Brain microvascular endothelial cell (primary cell): Measurements from ENCODE around the gene MCRS1.
A peak's percentile ranks its signal among the peaks of the same experiment; 100 is the strongest.

Source experiments
- DNase-seq: peaks from one replicate; pipeline ENCODE4 v3.0.0-alpha.2; 2020
- H3K27ac ChIP-seq: fragments of 250-450 bp; sonication (Bioruptor Pico); 2 replicates; pipeline ENCODE4 v1.5.1; 2020; ENCODE audit warnings: mild to moderate bottlenecking, moderate library complexity
- H3K27me3 ChIP-seq: fragments of 250-450 bp; sonication (Bioruptor Pico); replicated peaks from 2 replicates; pipeline ENCODE4 v1.5.1; 2020; ENCODE audit warnings: mild to moderate bottlenecking
- H3K36me3 ChIP-seq: fragments of 250-450 bp; sonication (Bioruptor Pico); replicated peaks from 2 replicates; pipeline ENCODE4 v1.5.1; 2020; ENCODE audit warnings: mild to moderate bottlenecking
- H3K4me3 ChIP-seq: 2 replicates; pipeline ENCODE4 v1.5.1; 2011; ENCODE audit warnings: low read depth, mild to moderate bottlenecking, control low read depth, low read length, moderate library complexity
- in situ Hi-C: cut with HindIII; loops from 2 replicates; pipeline ENCODE4 v1.10.0; 2017; ENCODE audit warnings: low sequenced_read_pairs, low pct_ligation_motif_present
- TF ChIP-seq, protein P1 (sequence below): IDR thresholded peaks from 2 replicates; pipeline ENCODE4 v1.5.1; 2011; ENCODE audit warnings: low read depth, mild to moderate bottlenecking, moderate library complexity, low read length, control low read depth, inconsistent platforms; ENCODE audit errors: missing control alignments

MCRS1 gene

DNA sequence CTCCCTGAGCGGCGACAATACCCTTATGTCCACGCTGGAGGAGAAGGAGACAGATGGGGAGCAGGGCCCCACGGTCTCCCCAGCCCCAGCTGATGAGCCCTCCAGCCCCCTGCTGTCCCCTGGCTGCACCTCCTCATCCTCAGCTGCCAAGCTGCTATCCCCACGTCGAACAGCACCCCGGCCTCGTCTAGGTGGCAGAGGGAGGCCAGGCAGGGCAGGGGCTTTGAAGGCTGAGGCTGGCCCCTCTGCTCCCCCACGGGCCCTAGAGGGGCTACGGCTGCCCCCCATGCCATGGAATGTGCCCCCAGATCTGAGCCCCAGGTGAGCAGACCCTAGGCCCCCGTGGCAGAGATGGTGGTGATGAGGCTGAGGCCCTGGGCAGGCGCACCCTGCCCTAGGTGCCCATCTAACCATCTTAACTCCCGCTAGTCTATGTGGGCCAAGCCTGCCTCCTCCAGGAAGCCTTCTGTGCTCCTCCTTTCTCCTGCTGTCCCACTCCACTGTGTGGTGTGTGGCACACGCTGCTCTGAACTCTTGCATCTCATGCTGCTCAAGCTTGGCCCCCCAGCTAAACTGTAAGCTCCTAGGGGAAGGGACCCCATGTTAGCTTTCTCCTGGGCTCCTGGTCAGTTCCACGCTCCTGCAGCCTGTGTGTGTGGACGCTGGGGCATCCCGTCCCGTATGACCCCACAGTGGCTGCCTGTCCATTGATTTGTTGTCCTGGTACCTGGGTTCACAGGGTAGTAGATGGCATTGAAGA, 12.1 kb downstream of the MCRS1 start:
- TF ChIP-seq, protein P1, sequence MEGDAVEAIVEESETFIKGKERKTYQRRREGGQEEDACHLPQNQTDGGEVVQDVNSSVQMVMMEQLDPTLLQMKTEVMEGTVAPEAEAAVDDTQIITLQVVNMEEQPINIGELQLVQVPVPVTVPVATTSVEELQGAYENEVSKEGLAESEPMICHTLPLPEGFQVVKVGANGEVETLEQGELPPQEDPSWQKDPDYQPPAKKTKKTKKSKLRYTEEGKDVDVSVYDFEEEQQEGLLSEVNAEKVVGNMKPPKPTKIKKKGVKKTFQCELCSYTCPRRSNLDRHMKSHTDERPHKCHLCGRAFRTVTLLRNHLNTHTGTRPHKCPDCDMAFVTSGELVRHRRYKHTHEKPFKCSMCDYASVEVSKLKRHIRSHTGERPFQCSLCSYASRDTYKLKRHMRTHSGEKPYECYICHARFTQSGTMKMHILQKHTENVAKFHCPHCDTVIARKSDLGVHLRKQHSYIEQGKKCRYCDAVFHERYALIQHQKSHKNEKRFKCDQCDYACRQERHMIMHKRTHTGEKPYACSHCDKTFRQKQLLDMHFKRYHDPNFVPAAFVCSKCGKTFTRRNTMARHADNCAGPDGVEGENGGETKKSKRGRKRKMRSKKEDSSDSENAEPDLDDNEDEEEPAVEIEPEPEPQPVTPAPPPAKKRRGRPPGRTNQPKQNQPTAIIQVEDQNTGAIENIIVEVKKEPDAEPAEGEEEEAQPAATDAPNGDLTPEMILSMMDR: no peak
- Histone ChIP-seq H3K27ac (no peak overlapping the region), H3K36me3 (peaks cover 36% of the 10 kb centered on the region), H3K4me3 (no peak overlapping the region), H3K27me3 (no peaks in the 10 kb centered on the region)
- in situ Hi-C loops: no loop called here
- DNase-seq: no peak

DNA sequence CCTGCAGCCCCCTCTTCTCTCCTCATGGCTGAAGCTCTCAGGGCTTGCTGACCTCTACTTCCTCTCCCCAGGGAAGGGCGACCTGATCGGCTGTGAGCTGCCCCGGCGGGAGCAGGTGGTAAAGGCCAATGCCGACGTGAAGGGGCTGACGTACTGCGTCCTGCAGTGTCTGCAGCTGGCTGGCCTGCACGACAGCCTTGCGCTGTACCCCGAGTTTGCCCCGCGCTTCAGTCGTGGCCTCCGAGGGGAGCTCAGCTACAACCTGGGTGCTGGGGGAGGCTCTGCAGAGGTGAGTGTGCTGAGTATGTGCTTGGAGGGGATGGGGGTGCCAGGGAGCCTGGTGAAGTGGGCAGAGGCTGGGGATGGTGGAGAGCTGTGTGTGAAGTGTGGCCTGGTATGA, 13.7 kb downstream of the MCRS1 start:
- no peak for DNase-seq
- no peak overlapping the region for H3K27ac ChIP-seq
- no peak overlapping the region for H3K4me3 ChIP-seq
- H3K36me3 ChIP-seq: peaks cover 26% of the 10 kb centered on the region
- H3K27me3 ChIP-seq: no peaks in the 10 kb centered on the region
- TF ChIP-seq, protein P1: no peak
- in situ Hi-C loops: no loop called here

DNA sequence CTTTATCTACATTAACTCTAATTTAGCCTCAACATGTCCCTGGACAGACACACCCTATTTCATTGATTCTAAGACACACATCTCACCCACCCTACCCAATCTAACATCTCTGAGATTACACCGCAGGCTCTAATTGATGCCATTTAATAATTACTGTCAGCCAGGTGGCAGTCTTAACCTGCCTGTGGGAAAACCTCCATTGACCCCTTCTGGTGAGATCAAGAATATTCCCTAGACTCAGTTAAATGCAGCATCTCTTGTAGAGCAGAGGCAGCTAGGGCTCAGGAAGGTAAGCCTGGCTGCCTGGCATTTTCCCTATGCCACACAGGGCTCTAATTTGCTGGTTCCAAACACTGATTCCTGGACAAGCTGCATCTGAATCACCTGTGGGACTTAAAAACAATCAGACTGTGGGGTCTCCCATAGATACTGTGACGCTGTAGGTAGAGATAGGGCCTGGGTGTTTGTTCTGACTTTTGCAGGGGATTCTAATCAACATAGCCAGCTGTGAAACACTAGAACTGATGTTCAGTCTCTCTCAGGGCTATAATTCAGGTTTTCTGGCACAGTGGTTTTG, 14.3 kb downstream of the MCRS1 start:
- DNase-seq: no peak
- TF ChIP-seq, protein P1: peak; percentile 64

DNA sequence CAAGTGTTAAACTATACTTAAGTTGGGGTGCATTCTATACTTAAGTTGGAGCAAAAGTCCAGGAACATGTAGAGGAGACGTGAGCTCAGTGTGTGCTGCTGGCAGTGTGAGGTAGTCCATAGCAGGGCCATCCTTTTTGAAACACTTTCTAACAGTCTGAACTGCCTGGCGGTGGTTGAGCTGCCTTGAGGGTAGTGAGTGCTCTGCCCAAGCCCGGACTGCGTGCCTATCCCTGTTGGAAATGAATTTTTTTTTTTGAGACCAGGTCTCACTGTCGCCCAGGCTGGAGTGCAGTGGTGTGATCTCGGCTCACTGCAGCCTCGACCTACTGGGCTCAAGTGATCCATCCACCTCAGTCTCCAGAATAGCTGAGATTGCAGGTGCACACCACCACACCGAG, 15.0 kb downstream of the MCRS1 start:
- no peak overlapping the region for H3K27ac ChIP-seq
- H3K4me3 ChIP-seq: no peak overlapping the region
- DNase-seq: no peak
- H3K36me3 ChIP-seq: peaks cover 17% of the 10 kb centered on the region
- H3K27me3 ChIP-seq: no peaks in the 10 kb centered on the region
- in situ Hi-C loops: no loop called here
- TF ChIP-seq, protein P1: no peak

More for the DNA sequence above, 14.3 kb downstream of the MCRS1 start:
- H3K27me3 ChIP-seq: no peaks in the 10 kb centered on the region
- H3K27ac ChIP-seq: no peak overlapping the region
- H3K4me3 ChIP-seq: no peak overlapping the region
- in situ Hi-C loops: no loop called here
- peaks cover 19% of the 10 kb centered on the region for H3K36me3 ChIP-seq

DNA sequence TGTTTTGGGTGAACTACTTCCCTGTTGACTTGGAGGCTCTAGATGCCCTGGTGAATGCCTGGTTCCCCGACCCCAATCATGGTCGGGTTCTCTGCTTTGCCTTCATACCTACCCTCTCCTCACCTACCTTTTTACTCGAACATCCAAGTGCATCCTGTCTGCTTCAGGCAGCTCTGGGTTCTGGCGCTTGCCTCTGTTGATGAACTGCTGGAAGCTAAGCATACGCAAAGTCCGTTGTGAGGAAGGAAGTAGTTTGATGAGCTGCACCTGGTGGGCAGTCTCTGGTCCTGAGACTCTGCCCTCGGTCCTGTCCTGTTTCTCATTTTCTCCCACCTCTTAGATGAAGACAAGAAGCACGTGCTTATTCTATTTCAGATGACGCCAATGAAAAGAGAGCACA, 15.5 kb downstream of the MCRS1 start:
- TF ChIP-seq, protein P1: no peak
- DNase-seq: no peak
- peaks cover 16% of the 10 kb centered on the region for H3K36me3 ChIP-seq
- in situ Hi-C loops: no loop called here
- no peak overlapping the region for H3K4me3 ChIP-seq
- H3K27me3 ChIP-seq: no peaks in the 10 kb centered on the region
- H3K27ac ChIP-seq: no peak overlapping the region
